HG03097 (cell line): ENCODE measurements around the gene EXTL1.

Experiments
- ATAC-seq: cut with Tn5 transposase; IDR thresholded peaks from one replicate; pipeline ENCODE4 v1.9.1; 2021; ENCODE audit not compliant: unreplicated experiment, low FRiP score

The EXTL1 gene

GRCh38 chr1:26066857-26067256, 45.3 kb downstream of the EXTL1 start:
- ATAC-seq = no peak

GRCh38 chr1:26067432-26067911, 45.9 kb downstream of the EXTL1 start, which contains the start of gene TRIM63:
Gene TRIM63 (minus strand): TSS chr1:26067630. CDS start chr1:26067494, 136 bp downstream.
- no peak for ATAC-seq

- ATAC-seq = no peak
Measured at GRCh38 chr1:26069941-26070295, 48.3 kb downstream of the EXTL1 start.

GRCh38 chr1:26070296-26070962, 48.9 kb downstream of the EXTL1 start:
- ATAC-seq = no peak

- no peak for ATAC-seq
Measured at GRCh38 chr1:26070963-26071342, 49.4 kb downstream of the EXTL1 start.

- ATAC-seq = no peak
Measured at GRCh38 chr1:26072305-26072704, 50.7 kb downstream of the EXTL1 start.

- ATAC-seq = no peak
Measured at GRCh38 chr1:26075421-26076144, 54.0 kb downstream of the EXTL1 start.

- ATAC-seq = no peak
Measured at GRCh38 chr1:26077524-26077923, 55.9 kb downstream of the EXTL1 start.

- ATAC-seq = no peak
Measured at GRCh38 chr1:26078286-26079177, 57.0 kb downstream of the EXTL1 start.

GRCh38 chr1:26079178-26079563, 57.6 kb downstream of the EXTL1 start:
- no peak for ATAC-seq

GRCh38 chr1:26079960-26080814, 58.6 kb downstream of the EXTL1 start:
- no peak for ATAC-seq

- no peak for ATAC-seq
Measured at GRCh38 chr1:26081267-26082019, 59.9 kb downstream of the EXTL1 start.

- ATAC-seq = no peak
Measured at GRCh38 chr1:26082020-26082350, 60.4 kb downstream of the EXTL1 start.

- ATAC-seq = no peak
Measured at GRCh38 chr1:26083208-26083607, 61.6 kb downstream of the EXTL1 start.

GRCh38 chr1:26084091-26084561, 62.6 kb downstream of the EXTL1 start:
- no peak for ATAC-seq

- no peak for ATAC-seq
Measured at GRCh38 chr1:26084844-26085243, 63.3 kb downstream of the EXTL1 start.
